COR-L47 (cell line): ENCODE measurements around the gene ENOX1.

Experiments
- DNase-seq: peaks from one replicate; lab custom pipeline; 2025; lab: John Stamatoyannopoulos, UW

ENOX1 gene

GRCh38 chr13:43487461-43487860, 299.3 kb downstream of the ENOX1 start:
- no peak for DNase-seq

GRCh38 chr13:43484432-43485225, 302.1 kb downstream of the ENOX1 start:
- DNase-seq, result no peak

GRCh38 chr13:43483930-43484329, 302.8 kb downstream of the ENOX1 start:
- no peak for DNase-seq

- no peak for DNase-seq
Observed at GRCh38 chr13:43482641-43483040, 304.1 kb downstream of the ENOX1 start.

- DNase-seq, result no peak
Observed at GRCh38 chr13:43482026-43482425, 304.7 kb downstream of the ENOX1 start.

GRCh38 chr13:43478902-43479301, 307.9 kb downstream of the ENOX1 start:
- DNase-seq, result no peak

DNA sequence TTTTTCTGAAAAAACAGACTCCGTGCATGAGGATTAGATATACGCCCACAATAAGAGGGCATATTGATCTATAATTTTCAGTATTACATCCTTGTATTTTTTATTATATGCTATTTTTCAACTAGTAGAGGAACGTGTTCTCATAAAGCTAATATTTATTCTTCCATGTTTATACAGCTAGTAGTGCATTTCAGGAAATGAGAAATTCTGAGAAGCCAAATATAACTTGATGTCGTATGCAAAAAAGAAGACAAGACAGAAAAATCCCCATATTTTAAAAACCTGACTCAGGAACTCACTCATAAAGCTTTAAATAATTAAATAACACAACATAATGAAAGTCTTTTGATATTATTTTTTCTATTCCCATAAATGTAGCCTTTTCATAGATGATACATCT, 308.6 kb downstream of the ENOX1 start:
- no peak for DNase-seq

GRCh38 chr13:43475140-43475539, 311.6 kb downstream of the ENOX1 start:
- no peak for DNase-seq

DNA sequence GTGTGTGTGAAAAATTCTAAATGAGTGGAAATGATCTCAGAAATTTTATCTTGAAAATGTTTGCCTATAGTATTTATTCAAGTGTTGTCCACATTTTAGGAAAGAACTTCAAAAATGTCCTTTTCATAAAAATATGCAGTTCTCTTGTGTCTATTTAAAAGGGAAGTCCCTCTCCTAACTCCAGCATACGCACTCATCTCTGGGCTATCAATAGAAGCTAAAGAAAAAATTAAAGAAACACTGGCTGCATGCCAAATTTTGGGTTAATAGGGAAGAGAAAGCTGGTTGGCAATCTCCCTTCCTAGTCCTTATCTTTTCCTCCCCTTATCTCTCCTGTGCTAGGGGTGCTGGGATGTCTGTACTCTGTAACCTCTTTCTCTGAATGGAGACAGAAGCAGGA, 313.3 kb downstream of the ENOX1 start:
- DNase-seq, result peak; percentile 41

DNA sequence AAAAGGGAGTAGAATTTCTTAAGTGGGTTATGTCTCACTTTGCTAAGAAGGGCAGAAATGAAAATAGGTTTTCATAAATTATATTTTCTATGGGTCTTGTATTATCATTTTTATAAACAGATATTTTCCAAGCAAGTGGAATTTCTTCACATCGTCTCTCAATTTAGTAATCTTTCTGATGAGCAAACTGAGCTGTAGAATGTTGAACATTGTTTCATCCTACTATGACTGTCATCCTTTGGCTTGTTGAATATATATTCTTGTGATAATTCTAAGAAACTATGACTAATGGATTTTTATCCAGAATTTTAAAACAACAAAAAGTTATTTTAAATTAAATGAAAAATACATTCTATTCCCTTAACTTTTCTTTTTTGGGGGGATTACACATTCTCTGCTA, 313.8 kb downstream of the ENOX1 start:
- DNase-seq, result no peak

- no peak for DNase-seq
Observed at GRCh38 chr13:43472339-43472738, 314.4 kb downstream of the ENOX1 start.

- DNase-seq, result no peak
Observed at GRCh38 chr13:43470610-43471009, 316.2 kb downstream of the ENOX1 start.

GRCh38 chr13:43469791-43470190, 317.0 kb downstream of the ENOX1 start:
- DNase-seq, result no peak

DNA sequence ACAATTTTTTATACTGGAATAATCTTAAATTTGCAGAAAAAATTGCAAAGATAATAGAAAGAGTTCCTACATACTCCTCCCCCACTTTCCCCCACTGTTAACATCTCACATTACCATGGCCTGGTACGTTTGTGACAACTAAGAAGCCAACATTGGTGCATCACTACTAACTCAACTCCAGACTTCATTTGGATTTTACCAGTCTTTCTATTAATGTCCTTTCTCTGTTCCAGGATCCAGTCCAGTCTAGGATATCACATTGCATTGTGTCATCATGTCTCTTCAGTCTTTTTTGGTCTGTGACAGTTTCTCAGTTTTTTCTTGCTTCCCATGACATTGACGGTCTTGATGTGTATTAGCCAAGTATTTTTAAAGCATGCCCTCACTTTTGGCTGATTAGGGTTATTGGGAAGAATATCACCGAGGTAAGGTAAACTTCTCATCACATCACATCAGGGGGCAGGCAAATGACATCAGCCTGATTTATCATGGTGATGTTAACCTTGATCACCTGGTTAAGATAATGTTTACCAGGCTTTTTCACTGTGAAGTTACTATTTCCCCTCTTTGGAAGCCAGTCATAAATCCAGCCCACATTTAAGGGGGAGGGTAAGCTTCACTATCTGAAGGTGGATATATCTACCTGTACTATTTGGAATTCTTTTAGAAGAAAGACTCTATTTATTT, 322.1 kb downstream of the ENOX1 start:
- no peak for DNase-seq

GRCh38 chr13:43448605-43449336, 338.0 kb downstream of the ENOX1 start:
- no peak for DNase-seq

- no peak for DNase-seq
Observed at GRCh38 chr13:43446126-43446525, 340.6 kb downstream of the ENOX1 start.

DNA sequence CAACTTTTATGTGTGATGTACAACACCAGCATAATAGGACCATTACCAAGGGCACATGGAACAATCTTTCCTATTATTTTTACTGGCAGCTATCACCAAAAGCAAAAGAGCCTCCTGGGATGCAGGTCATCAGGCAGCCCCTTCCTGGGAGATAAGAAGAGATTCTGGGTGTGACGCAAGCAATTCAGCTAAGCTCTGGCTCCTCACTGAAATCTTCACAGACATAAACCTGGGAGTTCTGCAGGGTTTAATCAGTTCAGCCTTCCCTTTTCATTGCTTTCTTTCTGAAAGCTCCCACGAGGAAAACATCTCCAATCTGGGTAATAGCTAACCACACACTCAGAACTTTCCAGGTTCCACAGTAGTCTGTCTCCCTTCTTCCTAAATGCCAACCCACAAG, 341.1 kb downstream of the ENOX1 start:
- DNase-seq, result no peak

- no peak for DNase-seq
Observed at GRCh38 chr13:43444081-43444480, 342.7 kb downstream of the ENOX1 start.

- DNase-seq, result no peak
Observed at GRCh38 chr13:43441899-43442499, 344.8 kb downstream of the ENOX1 start.

GRCh38 chr13:43441464-43441863, 345.3 kb downstream of the ENOX1 start:
- DNase-seq, result no peak

DNA sequence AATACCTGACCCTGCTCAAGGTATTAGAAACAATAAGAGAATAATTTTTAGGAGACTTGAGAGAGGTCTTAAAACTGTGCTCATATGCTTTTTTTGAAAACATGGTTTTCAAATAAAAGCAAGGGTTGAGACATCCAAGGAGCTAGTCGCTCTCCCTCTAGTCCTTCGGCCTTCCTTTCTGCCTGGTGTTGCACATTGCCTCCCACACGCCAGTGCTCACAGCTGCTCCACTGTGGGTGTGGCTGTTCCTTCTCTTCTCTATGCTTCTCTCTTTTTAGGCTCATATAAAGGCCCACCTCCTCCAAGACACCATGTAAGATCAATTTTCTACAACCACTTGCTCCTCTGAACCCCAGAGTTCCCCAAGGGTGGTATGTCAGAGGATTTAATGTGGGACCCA, 352.6 kb downstream of the ENOX1 start:
- no peak for DNase-seq

DNA sequence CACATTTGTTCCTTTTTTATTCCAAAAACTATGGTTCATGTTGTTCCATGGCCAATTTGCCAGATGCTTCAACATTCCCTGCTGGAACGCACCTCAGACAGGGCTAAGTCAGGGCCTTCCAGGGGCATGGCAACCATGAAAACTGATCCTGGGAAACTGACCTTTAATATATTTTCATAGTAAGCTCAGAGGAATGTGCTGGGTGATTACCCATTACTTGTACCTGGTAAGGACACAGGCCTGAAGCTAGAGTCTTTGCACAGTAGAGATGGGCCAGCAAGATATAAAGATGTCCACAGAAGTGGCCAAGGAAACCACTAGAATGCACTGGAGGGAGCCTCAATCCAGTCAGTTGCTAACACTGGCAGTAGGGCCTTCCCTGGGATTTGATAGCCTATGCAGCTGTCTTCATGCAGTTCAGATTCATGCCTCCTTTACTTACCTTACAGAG, 353.1 kb downstream of the ENOX1 start:
- no peak for DNase-seq
